Activated naive CD8-positive, alpha-beta T cell treated with anti-CD3 and anti-CD28 coated beads, Interleukin-2, amount 50 U/mL, for 24 hours (primary cell): ENCODE results near the gene SLC1A1.
A peak's percentile ranks its signal among the peaks of the same experiment; 100 is the strongest.

Experiments
- ATAC-seq: fragments of 150-1000 bp; cut with Tn5 transposase; one replicate; pipeline ENCODE4 v1.10.0; 2021
- DNase-seq: peaks from one replicate; pipeline ENCODE4 v3.0.0; 2021
- H3K27ac Mint-ChIP-seq: one replicate; pipeline ENCODE4 v1.8.0; 2021; ENCODE audit warnings: mild to moderate bottlenecking, mixed read lengths
- H3K27me3 Mint-ChIP-seq: one replicate; pipeline ENCODE4 v1.8.0; 2021; ENCODE audit warnings: mixed read lengths
- H3K36me3 Mint-ChIP-seq: one replicate; pipeline ENCODE4 v1.8.0; 2021; ENCODE audit warnings: low read depth, mixed read lengths
- H3K4me1 Mint-ChIP-seq: one replicate; pipeline ENCODE4 v1.8.0; 2021; ENCODE audit warnings: mixed read lengths
- H3K4me3 Mint-ChIP-seq: one replicate; pipeline ENCODE4 v1.8.0; 2021; ENCODE audit warnings: mild to moderate bottlenecking, moderate library complexity, mixed read lengths
- H3K9me3 Mint-ChIP-seq: one replicate; pipeline ENCODE4 v1.8.0; 2021; ENCODE audit warnings: mixed read lengths

Gene SLC1A1

DNA sequence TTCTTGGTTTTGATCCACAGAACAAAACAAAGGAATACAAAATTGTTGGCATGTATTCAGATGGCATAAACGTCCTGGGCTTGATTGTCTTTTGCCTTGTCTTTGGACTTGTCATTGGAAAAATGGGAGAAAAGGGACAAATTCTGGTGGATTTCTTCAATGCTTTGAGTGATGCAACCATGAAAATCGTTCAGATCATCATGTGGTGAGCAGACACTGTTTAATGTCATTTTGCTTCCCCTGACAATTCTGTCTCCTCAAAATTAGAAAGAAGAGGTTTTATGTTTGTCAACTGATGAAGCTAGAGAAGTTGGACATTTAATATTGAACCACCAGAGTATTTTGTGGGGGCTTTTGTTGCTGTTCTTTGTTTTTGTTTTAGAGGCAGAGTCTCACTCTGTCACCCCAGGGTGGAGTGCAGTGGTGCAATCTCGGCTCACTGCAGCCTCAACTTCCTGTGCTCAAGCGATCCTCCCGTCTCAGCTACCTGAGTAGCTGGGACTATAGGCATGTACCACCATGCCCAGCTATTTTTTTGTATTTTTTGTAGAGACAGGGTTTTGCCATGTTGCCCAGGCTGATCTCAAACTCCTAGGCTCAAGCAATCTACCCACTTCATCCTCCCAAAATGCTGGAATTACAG lies 82.0 kb downstream of the SLC1A1 start:
- Mint-ChIP-seq H3K4me1 (peaks cover 17% of the 10 kb centered on the region), H3K4me3 (no peak overlapping the region), H3K9me3 (no peaks in the 10 kb centered on the region), H3K27me3 (no peaks in the 10 kb centered on the region), H3K27ac (peak overlapping the region; percentile 14), H3K36me3 (no peaks in the 10 kb centered on the region)
- ATAC-seq (no peak), DNase-seq (peak; percentile 10)

DNA sequence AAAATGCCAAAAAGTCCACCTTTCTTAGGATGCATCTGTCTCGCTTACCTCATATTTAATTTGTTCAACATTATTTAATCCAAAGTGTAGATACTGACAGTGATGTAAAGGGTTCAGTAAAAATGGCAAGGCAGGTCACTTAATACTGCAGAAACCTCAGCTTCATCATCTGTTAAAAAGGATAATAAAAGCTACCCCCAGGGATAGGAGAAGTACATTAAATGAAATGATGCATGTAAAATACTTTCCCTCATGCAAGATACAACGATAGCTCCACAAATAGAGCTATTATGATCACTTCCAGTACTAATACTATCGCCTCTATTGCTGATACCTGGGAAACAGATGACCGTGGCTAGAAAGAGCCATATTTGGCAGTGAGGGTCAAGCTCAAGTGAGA lies 82.9 kb downstream of the SLC1A1 start:
- H3K9me3 Mint-ChIP-seq: no peaks in the 10 kb centered on the region
- H3K27me3 Mint-ChIP-seq: no peaks in the 10 kb centered on the region
- no peak overlapping the region for H3K4me3 Mint-ChIP-seq
- H3K27ac Mint-ChIP-seq: no peak overlapping the region
- no peak for DNase-seq
- peaks cover 17% of the 10 kb centered on the region for H3K4me1 Mint-ChIP-seq
- H3K36me3 Mint-ChIP-seq: no peaks in the 10 kb centered on the region
- no peak for ATAC-seq

DNA sequence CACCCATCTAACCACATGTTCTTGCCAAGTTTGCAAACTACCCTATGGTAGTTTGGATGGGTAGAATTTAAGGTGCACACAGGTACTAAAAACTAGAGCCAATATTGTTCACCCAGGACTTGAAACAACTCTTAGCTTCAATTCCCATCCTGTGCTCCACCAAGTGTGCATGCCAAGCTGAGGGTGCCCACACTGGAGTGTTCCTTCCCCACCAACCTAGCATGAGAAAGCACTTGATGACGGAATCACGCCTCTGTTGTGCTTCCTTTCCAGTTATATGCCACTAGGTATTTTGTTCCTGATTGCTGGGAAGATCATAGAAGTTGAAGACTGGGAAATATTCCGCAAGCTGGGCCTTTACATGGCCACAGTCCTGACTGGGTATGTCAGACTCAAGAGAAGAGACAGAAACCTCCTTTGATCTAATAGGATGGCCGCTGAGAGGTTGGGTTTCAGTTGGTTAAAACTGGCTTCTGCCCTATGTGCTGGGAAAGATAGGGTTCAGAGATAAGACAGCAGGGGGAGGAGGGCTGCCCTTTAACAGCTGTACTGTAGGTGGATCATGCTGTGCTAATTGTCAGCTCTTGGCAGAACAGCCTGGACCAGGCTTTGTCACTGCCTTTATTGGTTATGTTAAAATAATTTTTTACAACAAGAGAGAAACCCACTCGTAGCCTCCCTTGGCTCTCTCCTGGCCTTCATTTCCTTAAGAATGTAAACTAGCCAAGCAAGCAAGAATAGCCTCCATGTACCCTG lies 83.5 kb downstream of the SLC1A1 start:
- ATAC-seq: peak; percentile 38
- Mint-ChIP-seq H3K27me3 (no peaks in the 10 kb centered on the region), H3K4me1 (peaks cover 17% of the 10 kb centered on the region), H3K4me3 (no peak overlapping the region), H3K27ac (no peak overlapping the region), H3K36me3 (no peaks in the 10 kb centered on the region), H3K9me3 (no peaks in the 10 kb centered on the region)
- no peak for DNase-seq

DNA sequence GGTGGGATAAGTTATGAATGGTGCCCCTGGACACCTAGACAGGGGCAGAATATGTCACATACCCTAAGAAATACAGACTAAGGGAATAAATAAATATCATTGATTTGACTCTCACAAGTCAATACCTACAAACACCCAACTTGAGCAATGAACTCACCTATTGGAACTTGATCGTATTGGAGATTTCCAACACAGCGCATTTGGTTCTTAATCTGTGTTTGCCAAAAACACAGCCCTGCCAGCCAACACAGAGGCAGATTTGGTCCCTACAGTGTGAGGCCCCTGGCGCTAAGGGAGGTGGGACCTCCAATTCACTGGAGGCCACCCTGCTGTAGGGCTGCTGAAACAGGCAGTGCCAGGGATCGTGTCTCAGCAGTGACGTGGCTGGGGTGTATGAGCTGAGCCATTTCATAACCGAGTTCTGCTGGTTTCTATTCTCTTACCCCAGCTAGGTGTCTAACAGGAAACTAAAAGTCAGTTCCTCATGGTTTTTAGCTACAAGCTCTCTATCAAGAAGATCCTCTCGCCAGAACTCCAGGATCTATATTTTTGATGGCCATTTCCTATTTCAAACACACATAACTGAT lies 84.5 kb downstream of the SLC1A1 start:
- peak; percentile 76 for ATAC-seq
- DNase-seq: peak; percentile 6
- no peak overlapping the region for H3K4me3 Mint-ChIP-seq

DNA sequence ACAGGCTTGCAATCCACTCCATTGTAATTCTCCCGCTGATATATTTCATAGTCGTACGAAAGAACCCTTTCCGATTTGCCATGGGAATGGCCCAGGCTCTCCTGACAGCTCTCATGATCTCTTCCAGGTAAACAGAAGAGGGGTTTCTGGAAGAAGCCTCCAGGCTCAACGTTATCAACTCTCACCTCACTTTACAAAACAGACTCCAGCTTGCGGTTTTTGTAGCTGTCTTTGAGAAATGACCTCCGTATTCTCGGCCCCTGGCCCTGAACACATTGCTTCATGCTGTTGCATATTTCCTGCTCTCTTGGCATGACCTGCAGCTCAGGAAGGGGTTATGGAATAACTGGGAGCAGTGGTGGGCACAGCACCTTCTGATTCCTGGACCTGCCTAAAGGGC lies 85.7 kb downstream of the SLC1A1 start:
- ATAC-seq: no peak
- no peak overlapping the region for H3K4me3 Mint-ChIP-seq
- no peaks in the 10 kb centered on the region for H3K36me3 Mint-ChIP-seq
- H3K27me3 Mint-ChIP-seq: no peaks in the 10 kb centered on the region
- no peak for DNase-seq
- no peaks in the 10 kb centered on the region for H3K9me3 Mint-ChIP-seq
- no peak overlapping the region for H3K27ac Mint-ChIP-seq
- H3K4me1 Mint-ChIP-seq: peaks cover 17% of the 10 kb centered on the region

More for the DNA sequence above, 84.5 kb downstream of the SLC1A1 start:
- Mint-ChIP-seq H3K9me3 (no peaks in the 10 kb centered on the region), H3K36me3 (no peaks in the 10 kb centered on the region), H3K4me1 (peaks cover 17% of the 10 kb centered on the region), H3K27ac (no peak overlapping the region), H3K27me3 (no peaks in the 10 kb centered on the region)

DNA sequence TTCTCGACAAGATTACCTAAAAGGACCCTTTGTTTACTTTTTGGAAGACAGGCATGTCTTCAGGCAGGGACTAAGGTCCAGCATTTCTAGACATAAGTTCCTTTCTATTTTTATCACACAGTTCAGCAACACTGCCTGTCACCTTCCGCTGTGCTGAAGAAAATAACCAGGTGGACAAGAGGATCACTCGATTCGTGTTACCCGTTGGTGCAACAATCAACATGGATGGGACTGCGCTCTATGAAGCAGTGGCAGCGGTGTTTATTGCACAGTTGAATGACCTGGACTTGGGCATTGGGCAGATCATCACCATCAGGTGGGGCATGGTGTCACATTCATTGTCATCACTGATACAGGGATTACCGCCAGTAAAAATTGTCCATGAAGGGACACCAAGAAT lies 86.2 kb downstream of the SLC1A1 start:
- peaks cover 17% of the 10 kb centered on the region for H3K4me1 Mint-ChIP-seq
- DNase-seq (no peak), ATAC-seq (no peak)
- no peaks in the 10 kb centered on the region for H3K9me3 Mint-ChIP-seq
- H3K27me3 Mint-ChIP-seq: no peaks in the 10 kb centered on the region
- H3K27ac Mint-ChIP-seq: no peak overlapping the region
- H3K36me3 Mint-ChIP-seq: no peaks in the 10 kb centered on the region
- H3K4me3 Mint-ChIP-seq: no peak overlapping the region

DNA sequence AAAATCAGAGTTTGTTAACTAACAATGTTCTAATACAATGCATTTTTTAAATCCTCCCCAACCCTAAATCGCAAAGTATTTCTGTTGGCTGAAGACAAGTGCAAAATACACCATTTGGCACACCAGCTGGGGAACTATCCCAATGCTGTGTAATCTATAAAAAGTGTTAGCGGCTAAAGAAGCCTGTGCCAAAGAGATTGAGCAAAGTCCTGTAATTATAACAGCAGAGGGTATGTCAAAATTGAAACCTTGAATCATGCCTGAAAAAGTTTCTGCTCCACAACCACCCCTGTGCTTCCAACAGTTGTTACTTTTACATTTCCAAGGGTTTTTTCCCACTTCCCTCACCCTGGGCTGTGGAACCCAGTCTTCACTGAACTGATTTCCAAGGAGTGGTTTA lies 88.7 kb downstream of the SLC1A1 start:
- H3K4me3 Mint-ChIP-seq: no peak overlapping the region
- no peak for ATAC-seq
- no peaks in the 10 kb centered on the region for H3K9me3 Mint-ChIP-seq
- no peaks in the 10 kb centered on the region for H3K27me3 Mint-ChIP-seq
- H3K4me1 Mint-ChIP-seq: peaks cover 3% of the 10 kb centered on the region
- no peak for DNase-seq
- no peak overlapping the region for H3K27ac Mint-ChIP-seq
- H3K36me3 Mint-ChIP-seq: no peaks in the 10 kb centered on the region

DNA sequence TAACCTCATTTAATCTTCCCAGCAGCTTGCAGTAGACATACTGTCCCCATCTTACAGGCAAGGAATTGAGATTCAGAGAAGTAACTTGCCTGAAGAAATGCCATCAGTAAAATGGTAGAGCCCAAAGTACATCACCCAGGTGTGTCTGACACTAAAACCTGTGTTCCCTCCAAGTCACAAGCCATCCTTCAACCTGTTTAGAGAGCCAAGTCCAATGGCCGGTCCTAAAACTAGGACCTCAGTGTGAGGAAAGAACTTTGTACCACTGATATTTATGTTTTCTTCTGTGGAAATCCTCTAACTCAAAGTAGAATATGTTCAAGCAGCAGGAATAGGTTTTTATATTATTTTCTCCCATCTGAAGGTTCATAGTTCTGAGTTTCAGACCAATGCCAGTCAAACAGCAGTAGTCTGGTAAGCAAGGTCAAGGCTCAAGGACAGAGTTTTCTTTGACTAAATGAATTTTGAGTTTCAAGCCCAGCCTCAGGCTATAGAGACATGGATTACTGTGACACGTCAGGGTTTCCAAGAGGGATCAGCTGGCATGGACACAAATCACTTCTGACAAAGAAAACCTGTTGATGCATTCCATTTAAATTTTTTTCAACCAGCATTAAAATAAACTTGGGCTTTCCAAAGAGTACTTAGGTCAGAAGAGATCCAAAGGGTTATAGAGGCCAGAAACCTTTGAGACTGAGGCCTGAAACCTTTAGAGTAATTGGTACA lies 90.9 kb downstream of the SLC1A1 start:
- Mint-ChIP-seq H3K4me1 (no peaks in the 10 kb centered on the region), H3K36me3 (no peaks in the 10 kb centered on the region), H3K4me3 (no peak overlapping the region), H3K9me3 (no peaks in the 10 kb centered on the region), H3K27me3 (no peaks in the 10 kb centered on the region), H3K27ac (no peak overlapping the region)
- DNase-seq (no peak), ATAC-seq (no peak)

DNA sequence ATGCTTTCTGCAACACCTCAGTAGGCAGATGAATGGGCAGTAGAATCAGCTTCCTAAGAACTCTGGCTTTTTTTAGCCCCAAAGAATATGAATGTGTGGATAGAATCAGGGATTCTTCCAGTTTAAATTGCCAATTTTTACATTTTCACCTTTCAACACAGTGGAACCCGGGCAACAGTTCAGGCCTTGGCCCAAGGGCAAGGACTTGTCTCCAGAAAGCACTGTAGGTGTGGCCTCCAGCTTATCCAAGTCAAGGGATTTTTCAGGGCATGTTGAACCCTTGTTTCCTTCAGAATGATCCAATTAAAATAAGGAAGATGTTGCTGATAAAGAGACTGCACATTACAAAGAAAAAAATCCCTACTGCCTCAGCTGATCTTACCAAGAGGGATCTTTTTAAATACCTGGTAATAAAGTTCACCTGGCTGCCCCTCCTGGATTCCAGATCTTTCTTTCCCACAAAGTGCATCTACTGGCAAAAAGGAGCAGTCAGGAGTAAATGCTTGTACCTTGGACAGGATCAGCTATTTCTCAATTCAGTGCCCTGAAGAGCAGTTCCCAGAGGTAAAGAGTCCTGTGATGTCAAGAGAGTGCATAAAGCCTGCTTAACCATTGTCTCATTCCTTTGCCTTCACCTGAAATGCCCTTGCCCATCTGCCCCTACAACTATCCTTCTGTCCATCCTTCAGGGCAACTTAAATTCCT lies 91.7 kb downstream of the SLC1A1 start:
- no peaks in the 10 kb centered on the region for H3K27me3 Mint-ChIP-seq
- H3K27ac Mint-ChIP-seq: no peak overlapping the region
- no peak overlapping the region for H3K4me3 Mint-ChIP-seq
- H3K4me1 Mint-ChIP-seq: no peaks in the 10 kb centered on the region
- no peaks in the 10 kb centered on the region for H3K36me3 Mint-ChIP-seq
- no peak for DNase-seq
- no peak for ATAC-seq
- H3K9me3 Mint-ChIP-seq: no peaks in the 10 kb centered on the region

DNA sequence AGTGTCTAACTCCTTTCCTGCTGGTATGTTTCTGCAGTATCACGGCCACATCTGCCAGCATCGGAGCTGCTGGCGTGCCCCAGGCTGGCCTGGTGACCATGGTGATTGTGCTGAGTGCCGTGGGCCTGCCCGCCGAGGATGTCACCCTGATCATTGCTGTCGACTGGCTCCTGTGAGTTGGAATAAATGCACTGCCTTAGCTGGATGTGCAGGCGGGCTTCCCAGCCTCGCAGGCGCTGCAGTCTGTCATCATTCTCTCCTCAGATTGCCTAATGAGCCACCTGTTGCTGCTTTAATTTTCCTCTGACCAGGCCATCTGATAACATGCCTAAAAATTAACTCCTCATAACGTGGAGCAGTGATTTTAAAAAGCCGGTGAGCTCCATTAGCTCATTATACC lies 92.7 kb downstream of the SLC1A1 start:
- H3K4me3 Mint-ChIP-seq: no peak overlapping the region
- no peaks in the 10 kb centered on the region for H3K4me1 Mint-ChIP-seq
- H3K27ac Mint-ChIP-seq: no peak overlapping the region
- H3K9me3 Mint-ChIP-seq: no peaks in the 10 kb centered on the region
- ATAC-seq (no peak), DNase-seq (no peak)
- no peaks in the 10 kb centered on the region for H3K27me3 Mint-ChIP-seq
- no peaks in the 10 kb centered on the region for H3K36me3 Mint-ChIP-seq

DNA sequence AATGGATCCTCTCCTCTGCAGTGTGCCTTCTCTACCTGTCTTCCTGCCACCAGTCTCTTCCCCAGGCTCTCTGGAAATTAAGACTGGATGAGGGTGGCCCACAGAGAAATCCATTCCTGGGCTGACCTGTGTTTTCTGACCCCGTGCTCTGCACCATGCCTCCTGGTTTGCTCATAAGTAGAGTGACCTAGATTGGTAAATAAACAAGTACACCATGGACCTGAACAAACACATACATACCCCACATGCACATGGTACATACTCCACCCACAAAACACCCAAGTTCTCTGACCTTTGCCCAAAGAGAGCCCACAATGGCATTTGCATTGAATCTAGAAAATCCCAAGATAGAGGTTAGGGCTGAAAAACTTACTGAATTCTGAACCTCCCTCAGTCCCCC lies 94.4 kb downstream of the SLC1A1 start:
- no peaks in the 10 kb centered on the region for H3K9me3 Mint-ChIP-seq
- no peak overlapping the region for H3K4me3 Mint-ChIP-seq
- H3K27me3 Mint-ChIP-seq: no peaks in the 10 kb centered on the region
- H3K27ac Mint-ChIP-seq: no peak overlapping the region
- DNase-seq: no peak
- no peak for ATAC-seq
- no peaks in the 10 kb centered on the region for H3K4me1 Mint-ChIP-seq
- no peaks in the 10 kb centered on the region for H3K36me3 Mint-ChIP-seq

DNA sequence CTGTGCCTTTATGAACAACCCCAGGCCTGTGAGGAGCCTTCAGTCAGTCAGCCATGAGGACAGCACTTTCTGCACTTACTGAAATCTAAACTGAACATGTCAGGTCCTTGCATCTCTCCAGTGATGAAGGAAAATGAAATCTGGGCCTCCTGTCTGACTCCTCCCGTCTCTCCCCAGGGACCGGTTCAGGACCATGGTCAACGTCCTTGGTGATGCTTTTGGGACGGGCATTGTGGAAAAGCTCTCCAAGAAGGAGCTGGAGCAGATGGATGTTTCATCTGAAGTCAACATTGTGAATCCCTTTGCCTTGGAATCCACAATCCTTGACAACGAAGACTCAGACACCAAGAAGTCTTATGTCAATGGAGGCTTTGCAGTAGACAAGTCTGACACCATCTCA lies 94.9 kb downstream of the SLC1A1 start:
- no peak overlapping the region for H3K4me3 Mint-ChIP-seq
- no peak for DNase-seq
- no peaks in the 10 kb centered on the region for H3K27me3 Mint-ChIP-seq
- no peaks in the 10 kb centered on the region for H3K36me3 Mint-ChIP-seq
- no peak overlapping the region for H3K27ac Mint-ChIP-seq
- no peaks in the 10 kb centered on the region for H3K4me1 Mint-ChIP-seq
- no peak for ATAC-seq
- no peaks in the 10 kb centered on the region for H3K9me3 Mint-ChIP-seq

DNA sequence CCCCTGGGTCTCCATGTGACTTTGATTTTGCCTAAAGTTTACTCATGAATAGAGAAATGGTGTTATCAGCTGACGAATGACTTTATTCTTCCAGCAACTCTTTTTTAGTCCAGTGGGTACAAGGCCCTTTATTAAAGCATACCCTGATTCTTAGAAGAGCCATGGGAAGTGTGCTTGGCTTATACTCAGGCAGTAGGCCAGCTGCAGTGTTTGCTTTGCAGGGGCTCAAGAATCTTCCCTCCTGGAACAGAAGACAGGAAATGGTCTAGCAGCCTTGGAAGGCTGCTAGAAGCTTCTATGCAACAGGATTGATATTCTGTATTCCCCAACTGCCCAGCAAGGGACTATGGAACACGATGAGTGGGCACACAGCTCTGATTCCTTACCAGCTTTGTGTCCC lies 98.5 kb downstream of the SLC1A1 start:
- no peak overlapping the region for H3K27ac Mint-ChIP-seq
- no peak for DNase-seq

DNA sequence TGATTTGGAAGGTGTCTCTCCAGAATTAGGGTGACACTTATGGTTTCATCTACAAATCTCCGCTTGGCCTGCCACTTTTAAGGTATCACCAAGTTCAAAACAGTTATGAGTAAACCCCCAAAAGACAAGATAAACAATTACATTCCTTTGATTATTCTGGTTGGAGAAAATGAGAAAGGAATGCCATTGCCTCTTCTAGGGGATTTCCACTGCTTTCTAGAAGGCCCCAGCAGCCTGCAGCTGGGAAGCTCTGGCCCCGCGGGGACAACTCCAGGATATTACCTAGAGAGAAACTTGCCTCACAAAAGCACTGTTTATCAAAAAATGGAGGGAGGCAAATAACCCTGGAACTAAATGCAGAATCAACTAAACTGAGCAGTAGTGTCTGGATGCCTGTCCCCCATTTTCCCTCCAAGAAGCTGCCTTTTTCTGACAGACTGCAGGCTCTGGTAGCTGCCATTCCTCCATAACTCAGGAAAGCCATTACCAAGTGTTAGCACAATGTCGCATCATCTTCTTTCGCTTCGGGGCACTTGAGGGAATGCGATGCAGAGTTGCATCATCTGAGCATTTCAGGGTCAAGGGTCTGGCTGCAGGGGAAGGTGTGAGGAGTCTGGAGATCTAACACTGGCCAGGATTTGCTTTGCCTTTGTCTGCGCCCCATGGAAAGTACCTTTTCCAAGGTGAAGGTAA lies 100.3 kb downstream of the SLC1A1 start:
- no peaks in the 10 kb centered on the region for H3K27me3 Mint-ChIP-seq
- DNase-seq (no peak), ATAC-seq (no peak)
- H3K27ac Mint-ChIP-seq: no peak overlapping the region
- H3K4me3 Mint-ChIP-seq: no peak overlapping the region
- H3K36me3 Mint-ChIP-seq: no peaks in the 10 kb centered on the region
- H3K9me3 Mint-ChIP-seq: no peaks in the 10 kb centered on the region
- peaks cover 8% of the 10 kb centered on the region for H3K4me1 Mint-ChIP-seq

More for the DNA sequence above, 98.5 kb downstream of the SLC1A1 start:
- H3K36me3 Mint-ChIP-seq: no peaks in the 10 kb centered on the region
- no peaks in the 10 kb centered on the region for H3K27me3 Mint-ChIP-seq
- no peak for ATAC-seq
- no peaks in the 10 kb centered on the region for H3K4me1 Mint-ChIP-seq
- H3K4me3 Mint-ChIP-seq: no peak overlapping the region
- H3K9me3 Mint-ChIP-seq: no peaks in the 10 kb centered on the region
